RPMI8226 (cell line): ENCODE data around the gene RMDN2.
A peak's percentile ranks its signal among the peaks of the same experiment; 100 is the strongest.
"Not testable (repeated sequence)": the region's sequence is repeated elsewhere in the genome, so short reads cannot be mapped to it uniquely, and the experiment has no call there.

Experiments used
- DNase-seq: peaks from one replicate; pipeline ENCODE4 v3.0.0-alpha.2; 2015

The RMDN2 gene

GRCh38 chr2:37934591-37935513 is 9.8 kb downstream of the RMDN2 start:
- peak; percentile 28 for DNase-seq

GRCh38 chr2:37937568-37937967 is 12.5 kb downstream of the RMDN2 start:
- DNase-seq: not testable (repeated sequence)

GRCh38 chr2:37941267-37941666 is 16.2 kb downstream of the RMDN2 start:
- not testable (repeated sequence) for DNase-seq

GRCh38 chr2:37944268-37944667 is 19.2 kb downstream of the RMDN2 start:
- DNase-seq: no peak

- no peak for DNase-seq
These were observed 22.2 kb downstream of the RMDN2 start for GRCh38 chr2:37947306-37947705.

GRCh38 chr2:37962018-37962739 is 37.1 kb downstream of the RMDN2 start:
- DNase-seq: not testable (repeated sequence)

- not testable (repeated sequence) for DNase-seq
These were observed 37.6 kb downstream of the RMDN2 start for GRCh38 chr2:37962740-37963121.

GRCh38 chr2:37963901-37964300 is 38.8 kb downstream of the RMDN2 start:
- not testable (repeated sequence) for DNase-seq

GRCh38 chr2:37966326-37966725 is 41.2 kb downstream of the RMDN2 start:
- DNase-seq: no peak

GRCh38 chr2:37969731-37970130 is 44.6 kb downstream of the RMDN2 start:
- no peak for DNase-seq

GRCh38 chr2:37971971-37972370 is 46.9 kb downstream of the RMDN2 start:
- DNase-seq: no peak

GRCh38 chr2:37973615-37974353 is 48.7 kb downstream of the RMDN2 start:
- no peak for DNase-seq

- DNase-seq: no peak
These were observed 50.7 kb downstream of the RMDN2 start for GRCh38 chr2:37975808-37976207.

GRCh38 chr2:37976411-37976810 is 51.3 kb downstream of the RMDN2 start:
- DNase-seq: no peak

- peak; percentile 50 for DNase-seq
These were observed 57.1 kb downstream of the RMDN2 start for GRCh38 chr2:37982147-37982582.

GRCh38 chr2:37982847-37983246 is 57.8 kb downstream of the RMDN2 start:
- no peak for DNase-seq

- DNase-seq: no peak
These were observed 58.6 kb downstream of the RMDN2 start for GRCh38 chr2:37983719-37984118.

- DNase-seq: no peak
These were observed 59.1 kb downstream of the RMDN2 start for GRCh38 chr2:37984176-37984575.

GRCh38 chr2:37984589-37984988 is 59.5 kb downstream of the RMDN2 start:
- DNase-seq: no peak

- no peak for DNase-seq
These were observed 60.2 kb downstream of the RMDN2 start for GRCh38 chr2:37985333-37985732.

GRCh38 chr2:37987098-37987775 is 62.1 kb downstream of the RMDN2 start:
- no peak for DNase-seq

GRCh38 chr2:37992601-37993000 is 67.5 kb downstream of the RMDN2 start:
- no peak for DNase-seq

- DNase-seq: no peak
These were observed 68.1 kb downstream of the RMDN2 start for GRCh38 chr2:37993143-37993542.
